ENCODE measurements around the gene METRNL. TPM values are rescaled to one million over a fixed set of nuclear protein-coding genes. Genes with fewer than 3 reads are reported as not detected.

The METRNL gene
- total and polyA plus RNA-seq, 12 donors = 39.0 to 134 (median 70.9) TPM

DNA sequence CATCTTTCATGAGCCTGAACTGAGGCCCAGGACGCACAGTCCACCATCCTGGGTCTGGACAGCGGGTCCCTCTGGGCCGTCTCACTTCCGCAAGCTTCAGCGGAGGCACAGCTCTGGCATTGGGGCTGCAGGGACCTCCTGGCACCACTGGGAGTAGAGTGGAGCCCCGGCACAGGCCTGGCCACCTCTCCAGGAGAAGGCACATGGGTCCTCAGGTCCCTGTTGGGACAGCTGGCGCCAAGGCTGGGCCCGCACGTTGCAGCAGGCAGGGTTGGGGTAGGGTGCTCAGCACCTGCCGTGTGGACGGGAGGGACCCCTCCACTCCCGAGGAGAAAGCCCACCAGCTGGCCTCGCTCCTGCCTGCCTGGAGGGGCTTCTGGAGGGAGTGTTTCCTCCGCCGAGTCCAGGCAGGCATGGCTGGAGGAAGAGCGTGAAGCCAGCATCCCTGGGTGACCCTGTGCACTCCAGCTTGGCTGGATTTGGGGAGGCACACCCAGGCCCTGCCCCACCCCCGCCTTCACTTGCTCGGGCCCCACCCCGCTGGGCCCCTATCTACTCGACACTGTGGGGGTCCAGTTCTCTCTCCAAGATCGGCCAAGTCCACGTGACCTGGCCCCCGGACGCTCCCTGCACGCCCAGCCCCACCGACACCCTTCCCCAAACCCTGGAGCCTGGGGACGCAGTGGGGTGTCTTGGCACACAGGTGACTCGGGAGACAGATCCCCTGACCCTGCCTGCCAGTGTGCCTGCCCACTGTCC lies 6.6 kb upstream of the METRNL start:
- peaks cover 0 to 25% (median 0%) of the 10 kb centered on the region in 9 donors for H3K4me1 ChIP-seq
- no peaks in the 10 kb centered on the region for H3K9me3 ChIP-seq
- no peaks in the 10 kb centered on the region for H3K36me3 ChIP-seq
- H3K27ac ChIP-seq = no peak overlapping the region
- intact Hi-C loops (cut with DNase I) = no loop called here
- TF ChIP-seq, protein P1, sequence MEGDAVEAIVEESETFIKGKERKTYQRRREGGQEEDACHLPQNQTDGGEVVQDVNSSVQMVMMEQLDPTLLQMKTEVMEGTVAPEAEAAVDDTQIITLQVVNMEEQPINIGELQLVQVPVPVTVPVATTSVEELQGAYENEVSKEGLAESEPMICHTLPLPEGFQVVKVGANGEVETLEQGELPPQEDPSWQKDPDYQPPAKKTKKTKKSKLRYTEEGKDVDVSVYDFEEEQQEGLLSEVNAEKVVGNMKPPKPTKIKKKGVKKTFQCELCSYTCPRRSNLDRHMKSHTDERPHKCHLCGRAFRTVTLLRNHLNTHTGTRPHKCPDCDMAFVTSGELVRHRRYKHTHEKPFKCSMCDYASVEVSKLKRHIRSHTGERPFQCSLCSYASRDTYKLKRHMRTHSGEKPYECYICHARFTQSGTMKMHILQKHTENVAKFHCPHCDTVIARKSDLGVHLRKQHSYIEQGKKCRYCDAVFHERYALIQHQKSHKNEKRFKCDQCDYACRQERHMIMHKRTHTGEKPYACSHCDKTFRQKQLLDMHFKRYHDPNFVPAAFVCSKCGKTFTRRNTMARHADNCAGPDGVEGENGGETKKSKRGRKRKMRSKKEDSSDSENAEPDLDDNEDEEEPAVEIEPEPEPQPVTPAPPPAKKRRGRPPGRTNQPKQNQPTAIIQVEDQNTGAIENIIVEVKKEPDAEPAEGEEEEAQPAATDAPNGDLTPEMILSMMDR (IDR thresholded peaks at IDR 0.05) = no peak
- ATAC-seq (no peak), DNase-seq (no peak)
- H3K27me3 ChIP-seq = peaks cover 0 to 5% (median 0%) of the 10 kb centered on the region in 7 donors
- WGBS, 2 donors = 80 to 90% methylated on average over 28 of the region's 28 CpGs
- H3K4me3 ChIP-seq = no peak overlapping the region

DNA sequence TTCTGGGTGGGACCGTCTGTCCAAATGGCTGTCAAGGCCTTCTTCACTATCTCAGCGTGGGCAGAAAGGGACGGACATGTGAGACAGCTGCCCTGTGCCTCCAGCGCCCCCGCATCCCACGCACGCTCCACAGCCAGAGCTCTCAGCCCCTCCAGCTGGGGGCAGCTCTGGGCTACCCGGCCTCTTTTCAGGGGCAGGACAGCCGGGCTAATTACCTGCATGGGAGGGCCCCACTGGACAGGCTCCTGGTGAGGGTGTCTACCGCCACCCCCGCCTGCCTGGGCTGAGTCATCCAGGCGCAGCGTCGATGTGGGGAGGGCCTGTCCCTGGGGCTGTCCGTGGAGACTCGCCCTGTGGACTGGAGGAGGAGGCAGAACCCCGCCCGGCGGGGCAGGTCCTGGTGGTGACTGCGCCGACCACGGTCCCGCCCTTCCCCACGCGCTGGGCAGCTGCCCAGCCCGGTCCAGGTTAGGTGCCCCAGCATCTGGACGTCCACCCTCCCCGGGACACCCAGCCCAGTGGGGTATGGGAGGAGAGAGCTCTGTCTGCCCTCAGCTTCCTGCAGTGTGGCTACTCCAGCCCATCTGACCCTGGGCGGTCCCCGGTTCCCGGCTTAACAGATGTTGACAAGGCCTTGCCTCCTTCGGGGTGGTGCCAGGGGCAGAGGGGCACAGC lies 5.9 kb upstream of the METRNL start:
- H3K36me3 ChIP-seq = no peaks in the 10 kb centered on the region
- ATAC-seq (peak in 6 of 8 donors; percentile 5 to 59 (median 44)), DNase-seq (no peak)

DNA sequence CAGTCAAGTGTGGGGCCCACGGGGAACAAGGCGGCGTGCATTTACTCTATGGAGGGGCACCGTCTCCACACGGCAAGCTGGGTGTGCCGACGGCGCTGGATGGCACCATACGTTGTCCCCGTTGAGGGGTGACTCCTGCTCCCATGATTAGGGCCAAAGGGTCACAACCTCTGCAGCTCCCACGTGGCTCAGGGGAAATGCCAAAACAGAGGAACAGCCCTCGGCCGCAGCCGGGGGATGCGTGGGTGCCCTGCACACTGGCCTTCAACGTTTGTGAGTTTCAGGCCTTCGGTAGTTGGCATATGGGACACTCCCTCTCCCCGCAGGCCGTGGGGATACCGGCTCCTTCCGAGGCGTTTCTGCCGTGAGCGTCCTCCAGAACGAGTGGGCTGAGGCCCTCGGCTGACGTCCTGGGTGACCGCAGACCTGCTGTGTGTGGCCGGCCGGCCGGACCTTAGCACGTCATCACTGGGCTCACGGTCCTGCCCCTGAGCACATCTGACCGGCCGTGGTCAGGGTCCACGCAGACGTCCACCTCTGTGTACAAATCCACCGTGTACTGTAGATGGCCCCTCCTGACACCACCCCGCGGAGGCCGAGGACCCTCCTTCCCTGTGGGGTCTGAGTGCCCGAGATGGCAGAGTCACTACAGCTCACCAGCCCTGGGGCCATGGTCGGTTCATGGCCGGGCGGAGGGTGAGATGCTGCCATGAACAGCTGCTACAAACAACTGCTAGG lies 4.8 kb upstream of the METRNL start:
- H3K4me1 ChIP-seq = peaks cover 0 to 28% (median 10%) of the 10 kb centered on the region in 9 donors
- no peaks in the 10 kb centered on the region for H3K36me3 ChIP-seq
- H3K9me3 ChIP-seq = no peaks in the 10 kb centered on the region
- no peak for ATAC-seq
- H3K27me3 ChIP-seq = peaks cover 0 to 18% (median 0%) of the 10 kb centered on the region in 7 donors
- intact Hi-C loops (cut with DNase I) = no loop called here
- no peak for DNase-seq
- TF ChIP-seq, protein P1 (IDR thresholded peaks at IDR 0.05) = no peak
- H3K4me3 ChIP-seq = no peak overlapping the region
- no peak overlapping the region for H3K27ac ChIP-seq
- WGBS, 2 donors = 92 to 96% methylated on average over 45 of the region's 45 CpGs

More for the DNA sequence above, 5.9 kb upstream of the METRNL start:
- TF ChIP-seq, protein P1 (IDR thresholded peaks at IDR 0.05) = no peak
- H3K27ac ChIP-seq = peak overlapping the region in 1 of 10 donors; percentile 25
- no peak overlapping the region for H3K4me3 ChIP-seq
- 60 to 74% methylated on average over 32 of the region's 32 CpGs for WGBS, 2 donors
- H3K4me1 ChIP-seq = peaks cover 0 to 31% (median 6%) of the 10 kb centered on the region in 9 donors
- H3K27me3 ChIP-seq = peaks cover 0 to 13% (median 0%) of the 10 kb centered on the region in 7 donors
- H3K9me3 ChIP-seq = no peaks in the 10 kb centered on the region
- intact Hi-C loops (cut with DNase I) = no loop called here

DNA sequence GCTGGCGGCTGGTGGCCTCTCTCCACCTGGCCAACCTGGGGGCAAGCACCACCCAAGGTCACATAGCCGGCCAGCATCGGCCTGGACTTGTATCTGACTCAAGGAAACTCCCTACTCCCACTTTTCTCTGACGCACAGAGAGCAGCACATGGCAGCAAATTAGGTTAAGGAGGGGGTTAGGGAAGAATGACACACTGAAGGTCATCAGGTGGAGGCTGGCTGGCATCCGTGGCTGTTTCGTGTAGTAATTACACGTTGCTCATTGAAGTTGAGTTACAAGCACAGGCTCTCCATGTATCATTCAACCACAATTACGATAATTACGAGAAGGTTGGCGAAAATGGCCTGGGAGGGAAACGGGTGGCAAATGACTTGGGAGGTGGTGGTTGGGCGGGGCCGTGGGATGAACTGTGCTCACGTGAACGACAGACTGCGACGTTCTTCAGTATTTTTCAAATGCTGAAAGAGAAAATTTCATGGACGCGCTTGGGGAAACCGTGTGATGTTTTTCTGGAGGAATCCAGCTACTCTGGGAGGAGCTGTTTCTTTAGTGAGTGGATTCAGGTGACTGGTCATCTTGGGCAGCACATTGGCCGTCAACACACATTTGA lies 4.0 kb upstream of the METRNL start:
- no peak overlapping the region for H3K27ac ChIP-seq
- TF ChIP-seq, protein P1 (IDR thresholded peaks at IDR 0.05) = no peak
- intact Hi-C loops (cut with DNase I) = no loop called here
- H3K4me1 ChIP-seq = peaks cover 0 to 28% (median 10%) of the 10 kb centered on the region in 9 donors
- 89 to 90% methylated on average over 21 of the region's 21 CpGs for WGBS, 2 donors
- DNase-seq (no peak), ATAC-seq (no peak)
- H3K36me3 ChIP-seq = no peaks in the 10 kb centered on the region
- no peak overlapping the region for H3K4me3 ChIP-seq
- peaks cover 0 to 18% (median 0%) of the 10 kb centered on the region in 7 donors for H3K27me3 ChIP-seq
- H3K9me3 ChIP-seq = no peaks in the 10 kb centered on the region

Measured in heart right ventricle (tissue), 16 donors.